AG04449 (cell line): ENCODE data around the gene GABRD.
"Not testable (repeated sequence)": the region's sequence is repeated elsewhere in the genome, so short reads cannot be mapped to it uniquely, and the experiment has no call there.

ENCODE experiments used
- CTCF ChIA-PET: fragments of 350-600 bp; formaldehyde crosslinking; extraction: SDS; loops from one replicate; lab custom pipeline; 2021; ENCODE audit warnings: antibody characterized with exemption; lab: Yijun Ruan, JAX
- POLR2A ChIA-PET: fragments of 400-600, 350-600 bp; formaldehyde crosslinking; extraction: SDS; loops from one replicate; lab custom pipeline; 2020; ENCODE audit warnings: antibody characterized with exemption, inconsistent platforms; lab: Yijun Ruan, JAX
- DNase-seq: peaks from one replicate; pipeline ENCODE4 v3.0.0-alpha.2; 2010; ENCODE audit warnings: low read depth, low spot score
- H3K4me3 ChIP-seq: 2 replicates; pipeline ENCODE4 v1.5.1; 2011; ENCODE audit warnings: low read depth, mild to moderate bottlenecking, control low read depth, low read length
- TF ChIP-seq, protein P1 (sequence below): IDR thresholded peaks from one replicate; pipeline ENCODE4 v1.5.1; 2011; ENCODE audit warnings: mild to moderate bottlenecking, moderate library complexity, low read length, control low read depth, inconsistent platforms; ENCODE audit not compliant: insufficient read depth; ENCODE audit errors: missing control alignments

GABRD gene

DNA sequence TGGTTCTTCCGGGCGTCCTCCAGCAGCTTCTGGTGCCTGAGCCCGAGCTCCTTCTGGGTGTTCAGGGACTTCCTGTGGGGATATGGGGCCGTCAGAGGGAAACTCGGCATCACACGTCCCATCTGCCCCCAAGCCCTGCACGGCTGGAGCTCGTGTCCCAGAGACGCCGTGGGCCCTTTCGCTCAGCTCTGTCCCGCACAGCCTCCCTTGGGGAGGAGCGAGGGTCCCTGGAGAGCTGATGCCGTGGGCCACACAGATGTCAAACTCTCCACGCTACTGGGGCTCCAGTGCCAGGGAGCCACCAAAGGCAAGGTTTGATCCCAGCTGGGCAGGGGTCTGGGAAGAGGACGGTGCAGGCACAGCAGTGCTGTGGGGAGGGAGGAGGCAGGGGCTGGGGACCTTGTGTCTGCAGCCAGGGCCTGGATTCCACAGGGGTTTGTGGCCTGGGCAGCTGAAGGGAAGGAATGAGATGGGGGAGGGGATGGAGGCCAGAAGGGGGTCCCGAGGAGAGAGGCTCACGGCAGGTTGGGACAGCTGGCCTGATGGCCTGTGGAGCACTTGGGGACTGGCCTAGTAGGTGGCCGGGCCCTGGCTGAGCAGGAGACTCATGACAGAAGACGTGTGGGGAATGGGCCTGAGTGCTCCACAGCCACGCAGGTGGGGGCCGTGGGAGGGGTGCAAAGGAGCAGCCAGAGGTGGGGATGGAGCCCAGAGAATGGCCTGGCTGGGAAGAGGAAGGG, 46.0 kb upstream of the GABRD start:
- TF ChIP-seq, protein P1, sequence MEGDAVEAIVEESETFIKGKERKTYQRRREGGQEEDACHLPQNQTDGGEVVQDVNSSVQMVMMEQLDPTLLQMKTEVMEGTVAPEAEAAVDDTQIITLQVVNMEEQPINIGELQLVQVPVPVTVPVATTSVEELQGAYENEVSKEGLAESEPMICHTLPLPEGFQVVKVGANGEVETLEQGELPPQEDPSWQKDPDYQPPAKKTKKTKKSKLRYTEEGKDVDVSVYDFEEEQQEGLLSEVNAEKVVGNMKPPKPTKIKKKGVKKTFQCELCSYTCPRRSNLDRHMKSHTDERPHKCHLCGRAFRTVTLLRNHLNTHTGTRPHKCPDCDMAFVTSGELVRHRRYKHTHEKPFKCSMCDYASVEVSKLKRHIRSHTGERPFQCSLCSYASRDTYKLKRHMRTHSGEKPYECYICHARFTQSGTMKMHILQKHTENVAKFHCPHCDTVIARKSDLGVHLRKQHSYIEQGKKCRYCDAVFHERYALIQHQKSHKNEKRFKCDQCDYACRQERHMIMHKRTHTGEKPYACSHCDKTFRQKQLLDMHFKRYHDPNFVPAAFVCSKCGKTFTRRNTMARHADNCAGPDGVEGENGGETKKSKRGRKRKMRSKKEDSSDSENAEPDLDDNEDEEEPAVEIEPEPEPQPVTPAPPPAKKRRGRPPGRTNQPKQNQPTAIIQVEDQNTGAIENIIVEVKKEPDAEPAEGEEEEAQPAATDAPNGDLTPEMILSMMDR = no peak
- POLR2A ChIA-PET = no interaction called here
- no peak for DNase-seq
- H3K4me3 ChIP-seq = no peak overlapping the region
- CTCF ChIA-PET = interaction anchor here (0.7 to 1.1 kb wide), 3 partner anchors 13 to 71 kb away, joined by 3 to 4 read pairs (median 4); no protein-coding TSS in a partner anchor

DNA sequence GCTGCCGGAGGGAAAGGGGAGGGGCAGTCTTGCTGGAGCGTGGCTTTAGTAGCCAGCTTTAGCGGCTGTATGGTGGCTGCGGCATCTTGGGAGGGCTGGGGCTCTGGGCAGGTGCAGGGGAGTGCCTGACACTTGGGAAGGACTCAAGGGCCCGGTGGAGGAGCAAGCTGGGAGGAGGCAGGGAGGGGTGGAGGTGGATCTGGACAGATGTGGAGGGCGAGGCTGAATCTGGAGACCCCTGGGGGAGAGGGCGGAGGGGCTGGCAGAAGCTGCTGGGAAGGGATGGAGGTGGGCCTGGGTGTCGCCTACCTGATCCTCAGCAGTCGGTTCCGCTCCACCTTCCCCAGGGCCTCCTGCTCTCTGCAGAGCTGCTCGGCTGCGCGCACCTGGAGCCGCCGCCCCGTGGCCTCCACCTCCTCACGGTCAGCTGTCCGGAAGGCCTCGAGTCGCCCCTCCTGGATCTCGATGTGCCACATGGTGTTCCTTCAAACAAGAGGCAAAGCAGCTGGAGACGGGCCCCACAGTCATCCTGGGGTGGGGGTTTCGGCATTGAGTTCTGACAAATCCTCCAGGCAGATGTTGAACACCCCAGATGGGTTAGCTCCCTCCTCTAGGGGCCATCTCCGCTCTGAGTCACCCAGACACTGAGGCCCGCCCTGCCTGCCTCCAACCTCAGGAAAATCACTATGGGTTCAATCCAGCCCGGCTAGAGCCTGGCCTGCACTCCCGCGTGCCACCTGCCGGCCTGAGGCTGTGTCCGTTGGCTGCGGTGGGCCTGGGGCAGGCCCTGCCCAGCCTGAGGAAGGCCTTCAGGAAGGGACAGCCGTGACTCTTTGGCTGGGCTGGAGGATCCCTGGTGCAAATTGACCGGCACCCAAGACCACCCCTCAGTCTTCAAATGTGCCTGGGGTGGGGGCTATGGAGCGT, 45.2 kb upstream of the GABRD start:
- ChIA-PET POLR2A (no interaction called here), CTCF (no interaction called here)
- TF ChIP-seq, protein P1 = no peak
- H3K4me3 ChIP-seq = no peak overlapping the region
- no peak for DNase-seq

DNA sequence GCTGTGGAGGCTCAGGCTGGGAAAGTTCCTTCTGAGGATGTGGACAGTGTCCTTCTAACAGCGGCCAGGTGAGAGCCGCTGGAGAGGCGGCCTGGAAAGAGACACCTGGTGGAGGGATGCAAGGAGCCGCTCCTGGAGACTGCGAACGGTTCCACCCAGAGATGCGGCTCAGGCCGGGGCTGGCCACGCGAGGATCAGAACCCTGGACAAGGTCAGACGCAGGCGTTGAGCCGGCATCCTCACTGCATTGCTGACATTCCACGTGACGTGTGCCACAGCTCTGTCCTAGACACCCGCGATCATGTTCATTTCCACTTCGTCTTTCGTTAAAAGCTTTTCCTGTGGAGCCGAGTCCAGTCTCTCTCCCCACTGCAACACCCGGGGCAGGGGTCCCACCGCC, 44.3 kb upstream of the GABRD start:
- TF ChIP-seq, protein P1 = no peak
- POLR2A ChIA-PET = no interaction called here
- H3K4me3 ChIP-seq = no peak overlapping the region
- CTCF ChIA-PET = interaction anchor here (1.1 kb wide), 1 partner anchor 14 kb away, joined by 4 read pairs; no protein-coding TSS in a partner anchor
- no peak for DNase-seq

DNA sequence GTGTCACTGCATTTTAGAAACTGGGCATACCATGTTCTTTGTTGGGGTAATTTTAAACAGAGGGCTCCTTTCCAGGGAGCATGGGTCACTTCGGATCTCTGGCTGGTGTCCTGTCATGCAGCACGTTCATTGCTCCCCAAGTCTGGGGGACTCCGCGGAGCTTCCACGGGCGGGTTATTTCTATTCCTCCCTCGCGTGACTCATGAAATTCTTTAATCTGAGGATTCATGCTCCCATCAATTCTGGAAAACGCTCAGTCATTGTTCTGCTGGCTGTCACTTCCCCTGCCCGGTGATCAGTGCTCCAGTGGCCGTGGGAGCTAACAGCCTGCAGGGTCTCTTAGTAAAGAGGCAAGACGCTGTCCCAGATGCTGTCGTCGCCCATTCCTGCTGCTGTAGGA, 43.6 kb upstream of the GABRD start:
- TF ChIP-seq, protein P1 = no peak
- DNase-seq = no peak
- CTCF ChIA-PET = interaction anchor here (1.1 kb wide), 1 partner anchor 15 kb away, joined by 4 read pairs; no protein-coding TSS in a partner anchor
- no peak overlapping the region for H3K4me3 ChIP-seq
- POLR2A ChIA-PET = no interaction called here

DNA sequence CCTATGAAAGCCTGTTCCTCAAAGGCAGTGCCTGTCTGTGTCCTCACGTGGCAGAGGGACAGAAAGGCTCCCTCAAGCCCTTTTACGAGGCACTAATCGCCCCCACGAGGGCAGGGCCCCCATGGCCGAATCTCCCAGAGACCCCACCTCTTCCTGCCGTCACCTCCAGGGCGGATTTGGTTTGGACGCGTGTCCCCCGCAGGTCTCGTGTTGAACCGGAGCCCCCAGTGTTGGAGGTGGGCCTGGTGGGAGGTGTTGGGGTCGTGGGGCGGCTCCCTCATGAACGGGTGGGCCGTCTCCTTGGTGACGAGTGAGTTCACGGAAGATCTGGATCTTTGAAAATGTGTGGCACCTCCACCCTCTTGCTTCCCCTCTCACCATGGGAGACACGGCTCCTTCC, 43.1 kb upstream of the GABRD start:
- ChIA-PET POLR2A (no interaction called here), CTCF (interaction anchor here (1.1 to 1.3 kb wide), 2 partner anchors 15 kb away, joined by 3 to 4 read pairs; no protein-coding TSS in a partner anchor)
- TF ChIP-seq, protein P1 = no peak
- no peak for DNase-seq
- no peak overlapping the region for H3K4me3 ChIP-seq

DNA sequence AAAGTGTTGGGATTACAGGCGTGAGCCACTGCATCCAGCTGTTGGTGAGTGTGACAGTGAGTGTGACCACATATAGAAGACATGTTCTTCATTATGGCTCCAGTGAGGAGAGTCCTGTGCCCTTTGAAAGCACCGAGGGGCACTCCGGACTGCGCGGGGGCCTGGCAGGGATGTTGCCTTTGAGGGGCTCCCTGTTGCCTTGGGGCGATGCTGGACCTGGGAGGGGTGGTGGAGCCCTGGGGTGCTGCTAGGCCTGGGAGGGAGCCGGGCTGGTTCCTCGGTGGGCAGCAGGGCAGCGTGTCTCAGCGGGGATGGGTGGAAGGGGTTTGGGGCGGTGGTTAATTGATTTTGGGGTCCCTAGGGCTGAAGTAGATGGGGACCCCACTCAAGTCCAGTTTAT, 41.0 kb upstream of the GABRD start:
- TF ChIP-seq, protein P1 = no peak
- ChIA-PET POLR2A (no interaction called here), CTCF (no interaction called here)
- H3K4me3 ChIP-seq = no peak overlapping the region
- no peak for DNase-seq

DNA sequence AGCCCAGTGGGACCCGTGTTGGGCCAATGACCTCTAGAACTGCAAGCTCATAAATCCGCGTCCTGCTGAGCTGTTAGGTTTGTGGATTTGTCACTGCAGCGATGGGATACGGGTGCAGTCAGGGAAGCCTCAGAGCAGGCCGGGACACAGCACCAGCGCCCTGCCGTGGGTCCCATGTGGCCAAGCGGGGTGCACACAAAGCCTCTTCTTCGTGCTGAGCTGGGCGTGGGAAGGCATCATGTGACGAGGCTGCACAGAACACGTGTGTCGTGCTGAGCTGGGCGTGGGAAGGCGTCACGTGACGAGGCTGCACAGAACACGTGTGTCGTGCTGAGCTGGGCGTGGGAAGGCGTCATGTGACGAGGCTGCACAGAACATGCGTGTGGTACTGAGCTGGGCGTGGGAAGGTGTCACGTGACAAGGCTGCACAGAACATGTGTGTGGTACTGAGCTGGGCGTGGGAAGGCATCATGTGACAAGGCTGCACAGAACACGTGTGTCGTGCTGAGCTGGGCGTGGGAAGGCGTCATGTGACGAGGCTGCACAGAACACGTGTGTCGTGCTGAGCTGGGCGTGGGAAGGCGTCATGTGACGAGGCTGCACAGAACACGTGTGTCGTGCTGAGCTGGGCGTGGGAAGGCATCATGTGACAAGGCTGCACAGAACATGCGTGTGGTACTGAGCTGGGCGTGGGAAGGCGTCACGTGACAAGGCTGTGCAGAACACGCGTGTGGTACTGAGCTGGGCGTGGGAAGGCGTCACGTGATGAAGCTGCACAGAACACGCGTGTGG, 40.3 kb upstream of the GABRD start:
- CTCF ChIA-PET, DNase-seq, POLR2A ChIA-PET: not testable (repeated sequence)

More for the DNA sequence above, 40.3 kb upstream of the GABRD start:
- not testable (repeated sequence) for H3K4me3 ChIP-seq
